HepG2 (cell line): ENCODE data around the gene SPC24. TPM values are rescaled to one million over a fixed set of nuclear protein-coding genes. Genes with fewer than 3 reads are reported as not detected.

Source experiments
- CCAR2 ChIP-seq: fragments of 200-400 bp; formaldehyde crosslinking; optimal IDR thresholded peaks from 2 replicates; pipeline ENCODE3; 2018; ENCODE audit warnings: low read depth, mild to moderate bottlenecking, low read length, moderate library complexity
- E2F5 ChIP-seq: sonication (generic); formaldehyde crosslinking; conservative IDR thresholded peaks from 2 replicates; pipeline ENCODE4 v1.4.0; 2020; ENCODE audit warnings: missing genetic modification reagents
- ETV5 ChIP-seq: IDR thresholded peaks from 2 replicates; pipeline ENCODE4 v1.6.1; 2018; ENCODE audit warnings: missing biosample characterization, missing genetic modification reagents, inconsistent platforms, borderline replicate concordance
- FOXM1 ChIP-seq: sonication (generic); formaldehyde crosslinking; IDR thresholded peaks from 2 replicates; pipeline ENCODE4 v1.5.0; 2020; ENCODE audit warnings: missing genetic modification reagents
- GATA4 ChIP-seq: sonication (generic); IDR thresholded peaks from 2 replicates; pipeline ENCODE4 v1.6.1; 2016; ENCODE audit warnings: antibody characterized with exemption, low read depth, borderline replicate concordance
- IRF2 ChIP-seq: IDR thresholded peaks from 2 replicates; pipeline ENCODE4 v1.6.1; 2018; ENCODE audit warnings: missing genetic modification reagents, missing compliant biosample characterization
- PRDM15 ChIP-seq: sonication (generic); formaldehyde crosslinking; IDR thresholded peaks from 2 replicates; pipeline ENCODE4 v1.4.0; 2020; ENCODE audit warnings: missing genetic modification reagents
- RBM22 ChIP-seq: fragments of 200-400 bp; formaldehyde crosslinking; optimal IDR thresholded peaks from 2 replicates; pipeline ENCODE3; 2017; ENCODE audit warnings: mild to moderate bottlenecking, low read length, moderate library complexity
- RFXANK ChIP-seq: IDR thresholded peaks from 2 replicates; pipeline ENCODE4 v1.6.1; 2016
- SOX5 ChIP-seq: IDR thresholded peaks from 2 replicates; pipeline ENCODE4 v1.6.1; 2016; ENCODE audit warnings: borderline replicate concordance
- ZNF407 ChIP-seq: sonication (generic); formaldehyde crosslinking; IDR thresholded peaks from one replicate; pipeline ENCODE4 v1.5.1; 2020; ENCODE audit warnings: mild to moderate bottlenecking, missing genetic modification reagents; ENCODE audit errors: not compliant biosample characterization
- ZNF503 ChIP-seq: sonication (generic); formaldehyde crosslinking; IDR thresholded peaks from 2 replicates; pipeline ENCODE4 v1.4.0; 2020; ENCODE audit warnings: missing genetic modification reagents
- ZNF644 ChIP-seq: IDR thresholded peaks from 2 replicates; pipeline ENCODE4 v1.6.1; 2016; ENCODE audit warnings: low read depth
- ZNF879 ChIP-seq: sonication (generic); formaldehyde crosslinking; IDR thresholded peaks from 2 replicates; pipeline ENCODE4 v1.8.1; 2023; ENCODE audit warnings: missing genetic modification reagents
- polyA plus RNA-seq, 8 experiments: library from polyadenylated mRNA; depleted of rRNA in 3 of 8; stranded (reverse) in 7 of 8; unstranded in 1 of 8; fragments of >200 nt; fragmentation: Illumina TruSeq in 4 of 8; extraction: Trizol in 4 of 8; gene quantifications; 2 replicates each; pipeline versions ENCODE4 v1.2.1 to v1.2.3, GENCODE V29; 2011 to 2016; ENCODE audit warnings: low read depth in 4 of 8, missing spikeins in 1 of 8, mixed read lengths in 1 of 8; ENCODE audit not compliant: insufficient read depth in 1 of 8
- total RNA-seq, 5 experiments: library from RNA; depleted of rRNA; stranded (reverse); fragments of >200 nt; fragmentation: Illumina TruSeq; extraction: Trizol; gene quantifications; 2 replicates each; pipeline ENCODE4 v1.2.3, GENCODE V29; 2016; ENCODE audit warnings: low read depth in 1 of 5

Gene SPC24
- total and polyA plus RNA-seq, 2 of the 13 experiments (the other 11 are each of a cell fraction or from before 2014, with no cell fraction given), result 10.0 to 46.2 TPM

GRCh38 chr19:11197291-11198174 is 42.0 kb upstream of the SPC24 start, which contains the start of gene KANK2 (continued):
- TF ChIP-seq PRDM15 (CRISPR knock-in tag) (peak; percentile 22; the same call in 1 of the 2 replicates), RFXANK (CRISPR knock-in tag) (no peak), ZNF503 (CRISPR knock-in tag) (no peak), ZNF644 (CRISPR knock-in tag) (no peak), ETV5 (CRISPR knock-in tag) (no peak), FOXM1 (CRISPR knock-in tag) (no peak), ZNF879 (no peak), GATA4 (no peak), E2F5 (CRISPR knock-in tag) (0 out of 2 replicates have a peak, but pooled peaks have one; percentile 13), ZNF407 (no peak), IRF2 (CRISPR knock-in tag) (no peak), CCAR2 (no peak), SOX5 (0 out of 2 replicates have a peak, but pooled peaks have one; percentile 41), RBM22 (no peak)
